Endodermal cell (in vitro differentiated cells): ENCODE measurements around the gene EPHA6. TPM values are rescaled to one million over a fixed set of nuclear protein-coding genes. Genes with fewer than 3 reads are reported as not detected.

ENCODE experiments used
- DNase-seq: peaks from one replicate; pipeline ENCODE4 v3.0.0-alpha.2; 2017
- H3K27ac ChIP-seq: 2 replicates; pipeline ENCODE4 v1.5.1; 2013; ENCODE audit warnings: mild to moderate bottlenecking, low read depth, low read length, moderate library complexity
- H3K27me3 ChIP-seq: 2 replicates; pipeline ENCODE4 v1.6.1; 2013; ENCODE audit warnings: mild to moderate bottlenecking, low read length, moderate library complexity; ENCODE audit not compliant: insufficient read depth, control insufficient read depth, poor library complexity, severe bottlenecking
- H3K36me3 ChIP-seq: 2 replicates; pipeline ENCODE4 v1.7.0; 2013; ENCODE audit warnings: mild to moderate bottlenecking, low read length, moderate library complexity; ENCODE audit not compliant: control insufficient read depth, insufficient read depth
- H3K4me1 ChIP-seq: one replicate; pipeline ENCODE4 v1.7.0; 2013; ENCODE audit warnings: low read length; ENCODE audit not compliant: control insufficient read depth, insufficient read depth
- H3K4me3 ChIP-seq: 2 replicates; pipeline ENCODE4 v1.5.1; 2013; ENCODE audit warnings: mild to moderate bottlenecking, low read length, moderate library complexity
- H3K9ac ChIP-seq: 2 replicates; pipeline ENCODE4 v1.6.1; 2013; ENCODE audit warnings: mild to moderate bottlenecking, low read length, moderate library complexity; ENCODE audit not compliant: poor library complexity, severe bottlenecking; ENCODE audit errors: extremely low read depth
- H3K9me3 ChIP-seq: 2 replicates; pipeline ENCODE4 v1.6.1; 2013; ENCODE audit warnings: mild to moderate bottlenecking, low read length, moderate library complexity; ENCODE audit not compliant: control insufficient read depth
- H3K27ac Mint-ChIP-seq: 2 replicates; pipeline ENCODE4 v1.8.0; 2020; ENCODE audit warnings: mixed read lengths
- H3K27me3 Mint-ChIP-seq: 2 replicates; pipeline ENCODE4 v1.8.0; 2021; ENCODE audit warnings: mild to moderate bottlenecking, mixed read lengths; ENCODE audit not compliant: insufficient read depth
- H3K36me3 Mint-ChIP-seq: 2 replicates; pipeline ENCODE4 v1.8.0; 2020; ENCODE audit warnings: low read depth, mixed read lengths
- H3K4me1 Mint-ChIP-seq: 2 replicates; pipeline ENCODE4 v1.8.0; 2020; ENCODE audit warnings: mixed read lengths
- H3K4me3 Mint-ChIP-seq: 2 replicates; pipeline ENCODE4 v1.8.0; 2020; ENCODE audit warnings: mild to moderate bottlenecking, moderate library complexity, mixed read lengths
- H3K9me3 Mint-ChIP-seq: 2 replicates; pipeline ENCODE4 v1.8.0; 2020; ENCODE audit warnings: mild to moderate bottlenecking, mixed read lengths
- CTCF ChIP-seq: fragments of 200-600 bp; sonication (generic); conservative IDR thresholded peaks from 2 replicates; pipeline ENCODE4 v1.5.0; 2021; ENCODE audit warnings: antibody characterized with exemption, mild to moderate bottlenecking
- whole genome bisulfite sequencing, 2 experiments: methylation state at CpG; one replicate each; pipeline versions ENCODE4 v1.1.5 to v1.1.7; 2013; ENCODE audit warnings: missing lambda C conversion rate in 2 of 2, mixed read lengths in 1 of 2; ENCODE audit not compliant: insufficient coverage in 1 of 2, insufficient read length in 1 of 2; 5-methylcytosine and 5-hydroxymethylcytosine counted together
- total RNA-seq, 2 donors: library from RNA; stranded (reverse); fragmentation: NEBNext Ultra II Directional in 1 of 2; extraction: Animal tissue kit (Norgen Biotek cat#: 25700) in 1 of 2; gene quantifications; 2 replicates in 1 of 2; 3 replicates in 1 of 2; pipeline ENCODE4 v1.2.1, GENCODE V29; 2021

The EPHA6 gene
- total RNA-seq, 2 donors from 2014 or later, result 4.6 to 12.2 TPM

- peaks cover 5% of the 10 kb centered on the region for H3K9me3 Mint-ChIP-seq
- H3K36me3 ChIP-seq, result no peaks in the 10 kb centered on the region
- 88% methylated on average over 3 of the region's 4 CpGs; no CpG with 5 or more reads in 1 of the 2 experiments for WGBS, 2 experiments
- no peak overlapping the region for H3K27ac ChIP-seq
- no peaks in the 10 kb centered on the region for H3K4me1 ChIP-seq
- H3K9me3 ChIP-seq, result no peaks in the 10 kb centered on the region
- no peak for TF ChIP-seq CTCF
- no peak overlapping the region for H3K4me3 ChIP-seq
- H3K36me3 Mint-ChIP-seq, result peaks cover 3% of the 10 kb centered on the region
- no peak for DNase-seq
- no peak overlapping the region for H3K4me3 Mint-ChIP-seq
- no peaks in the 10 kb centered on the region for H3K27me3 Mint-ChIP-seq
- H3K4me1 Mint-ChIP-seq, result no peaks in the 10 kb centered on the region
- H3K9ac ChIP-seq, result no peak overlapping the region
- H3K27ac Mint-ChIP-seq, result no peak overlapping the region
- H3K27me3 ChIP-seq, result no peaks in the 10 kb centered on the region
Observed at GRCh38 chr3:96877510-96877909, 63.1 kb downstream of the EPHA6 start.

- Histone ChIP-seq H3K4me1 (no peaks in the 10 kb centered on the region), H3K9me3 (no peaks in the 10 kb centered on the region), H3K36me3 (no peaks in the 10 kb centered on the region), H3K4me3 (no peak overlapping the region), H3K27me3 (no peaks in the 10 kb centered on the region), H3K27ac (no peak overlapping the region), H3K9ac (no peak overlapping the region)
- Mint-ChIP-seq H3K36me3 (no peaks in the 10 kb centered on the region), H3K4me1 (no peaks in the 10 kb centered on the region), H3K4me3 (no peak overlapping the region), H3K9me3 (no peaks in the 10 kb centered on the region), H3K27ac (no peak overlapping the region), H3K27me3 (no peaks in the 10 kb centered on the region)
- no peak for TF ChIP-seq CTCF
- DNase-seq, result no peak
- WGBS, 2 experiments, result 70% methylated on average over 1 of the region's 1 CpG; no CpG with 5 or more reads in 1 of the 2 experiments
Observed at GRCh38 chr3:96900031-96900430, 85.6 kb downstream of the EPHA6 start.

GRCh38 chr3:96900566-96900965 is 86.2 kb downstream of the EPHA6 start:
- no peak for TF ChIP-seq CTCF

More at GRCh38 chr3:96900566-96900965, 86.2 kb downstream of the EPHA6 start:
- H3K4me3 ChIP-seq, result no peak overlapping the region
- no peaks in the 10 kb centered on the region for H3K36me3 ChIP-seq
- no peaks in the 10 kb centered on the region for H3K4me1 ChIP-seq
- H3K4me1 Mint-ChIP-seq, result no peaks in the 10 kb centered on the region
- H3K4me3 Mint-ChIP-seq, result no peak overlapping the region
- no peak overlapping the region for H3K27ac ChIP-seq
- no peaks in the 10 kb centered on the region for H3K27me3 Mint-ChIP-seq
- no peaks in the 10 kb centered on the region for H3K9me3 Mint-ChIP-seq
- no peak overlapping the region for H3K27ac Mint-ChIP-seq
- no peaks in the 10 kb centered on the region for H3K36me3 Mint-ChIP-seq
- no peak for DNase-seq
- H3K27me3 ChIP-seq, result no peaks in the 10 kb centered on the region
- H3K9me3 ChIP-seq, result no peaks in the 10 kb centered on the region
- WGBS, 2 experiments, result 66 to 84% methylated on average over 4 of the region's 4 CpGs
- no peak overlapping the region for H3K9ac ChIP-seq
